Gastroesophageal sphincter (tissue), 4 donors: ENCODE results near the gene FAIM2. TPM values are rescaled to one million over a fixed set of nuclear protein-coding genes. Genes with fewer than 3 reads are reported as not detected.
"Not testable (repeated sequence)": the region's sequence is repeated elsewhere in the genome, so short reads cannot be mapped to it uniquely, and the experiment has no call there.

Experiments used
- ATAC-seq: fragments of 150-250 bp; one replicate; pipeline ENCODE4 v1.9.1; 2016; ENCODE audit warnings: mild to moderate bottlenecking, moderate library complexity
- H3K27ac ChIP-seq, 4 donors: fragments of 200-600 bp; sonication (generic) in 3 of 4; 1 replicate in 3 of 4; 2 replicates in 1 of 4; pipeline ENCODE4 v1.5.1; 2016 to 2019
- H3K27me3 ChIP-seq: fragments of 200-600 bp; sonication (generic); one replicate; pipeline ENCODE4 v1.5.1; 2019
- H3K36me3 ChIP-seq, 2 donors: fragments of 200-600 bp; sonication (generic); one replicate each; pipeline ENCODE4 v1.5.1; 2019; ENCODE audit warnings: control low read depth in 1 of 2
- H3K4me1 ChIP-seq, 3 donors: fragments of 200-600 bp; sonication (generic); 1 replicate in 2 of 3; 2 replicates in 1 of 3; pipeline ENCODE4 v1.5.1; 2016 to 2019; ENCODE audit warnings: control low read depth in 2 of 3
- H3K4me3 ChIP-seq, 2 donors: fragments of 200-600 bp; sonication (generic); one replicate each; pipeline ENCODE4 v1.5.1; 2019; ENCODE audit warnings: mild to moderate bottlenecking in 1 of 2, moderate library complexity in 1 of 2
- H3K9me3 ChIP-seq, 3 donors: fragments of 200-600 bp; sonication (generic); one replicate each; pipeline ENCODE4 v1.5.1; 2017 to 2019; ENCODE audit warnings: control low read depth in 2 of 3
- EP300 ChIP-seq: sonication (generic); formaldehyde crosslinking; IDR thresholded peaks from one replicate; pipeline ENCODE4 v1.6.1; 2017; ENCODE audit warnings: antibody characterized with exemption, mild to moderate bottlenecking
- POLR2A ChIP-seq, 2 donors: fragments of 450-650 bp; IDR thresholded peaks; one replicate each; pipeline ENCODE4 v1.6.1; 2017; ENCODE audit warnings: antibody characterized with exemption in 2 of 2, mild to moderate bottlenecking in 2 of 2, moderate library complexity in 1 of 2
- POLR2AphosphoS5 ChIP-seq: sonication (generic); formaldehyde crosslinking; IDR thresholded peaks from one replicate; pipeline ENCODE4 v1.6.1; 2017; ENCODE audit warnings: antibody characterized with exemption
- WGBS, 2 donors: methylation state at CpG; one replicate each; pipeline ENCODE4 v1.1.5; 2018; ENCODE audit warnings: low coverage in 1 of 2; 5-methylcytosine and 5-hydroxymethylcytosine counted together
- total RNA-seq, 4 donors: library from RNA; depleted of rRNA; stranded (reverse); fragments of >200 nt; gene quantifications; one replicate each; pipeline ENCODE4 v1.1.0, GENCODE V29; 2016
- TF ChIP-seq, protein P1 (sequence below), 4 experiments: fragments of 200-600 bp in 2 of 4; fragments of 450-650 bp in 2 of 4; sonication (generic) in 1 of 4; IDR thresholded peaks; one replicate each; pipeline ENCODE4 v1.5.1; 2017 to 2019; ENCODE audit warnings: antibody characterized with exemption in 4 of 4, mild to moderate bottlenecking in 2 of 4, moderate library complexity in 2 of 4

The FAIM2 gene
- total RNA-seq, 4 donors from 2014 or later = 3.4 to 7.4 (median 5.9) TPM

DNA sequence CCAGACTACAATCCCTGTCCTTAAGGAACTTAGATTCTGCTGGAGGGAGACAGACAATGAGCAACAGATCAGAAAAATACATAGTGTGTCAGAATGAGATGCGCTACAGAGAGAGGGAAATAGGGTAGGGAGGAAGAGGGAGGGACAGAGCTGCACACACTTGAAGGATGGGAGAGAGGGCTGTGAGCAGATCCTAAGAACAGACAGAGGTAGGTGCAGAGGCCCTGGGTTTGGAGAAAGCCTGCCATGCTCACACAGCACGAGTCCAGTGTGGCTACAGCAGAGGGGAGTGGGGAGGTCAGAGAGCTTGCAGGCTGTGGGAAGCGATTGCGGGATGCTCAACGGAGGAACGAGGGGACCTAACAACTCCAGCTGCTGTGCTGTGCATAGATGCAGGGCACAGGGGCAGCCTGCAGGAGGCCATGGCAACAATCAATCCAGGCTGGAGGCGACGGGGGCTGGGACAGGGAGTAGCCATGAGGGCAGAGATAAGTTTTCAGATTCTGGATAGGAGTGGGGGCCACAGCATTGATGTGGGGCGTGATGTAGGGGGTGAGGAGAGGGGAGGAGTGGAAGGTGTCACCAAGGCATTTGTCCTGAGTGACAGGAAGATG, 20.7 kb downstream of the FAIM2 start:
- TF ChIP-seq POLR2A (IDR thresholded peaks at IDR 0.05) (no peak), EP300 (no peak), POLR2AphosphoS5 (no peak)
- TF ChIP-seq, protein P1, sequence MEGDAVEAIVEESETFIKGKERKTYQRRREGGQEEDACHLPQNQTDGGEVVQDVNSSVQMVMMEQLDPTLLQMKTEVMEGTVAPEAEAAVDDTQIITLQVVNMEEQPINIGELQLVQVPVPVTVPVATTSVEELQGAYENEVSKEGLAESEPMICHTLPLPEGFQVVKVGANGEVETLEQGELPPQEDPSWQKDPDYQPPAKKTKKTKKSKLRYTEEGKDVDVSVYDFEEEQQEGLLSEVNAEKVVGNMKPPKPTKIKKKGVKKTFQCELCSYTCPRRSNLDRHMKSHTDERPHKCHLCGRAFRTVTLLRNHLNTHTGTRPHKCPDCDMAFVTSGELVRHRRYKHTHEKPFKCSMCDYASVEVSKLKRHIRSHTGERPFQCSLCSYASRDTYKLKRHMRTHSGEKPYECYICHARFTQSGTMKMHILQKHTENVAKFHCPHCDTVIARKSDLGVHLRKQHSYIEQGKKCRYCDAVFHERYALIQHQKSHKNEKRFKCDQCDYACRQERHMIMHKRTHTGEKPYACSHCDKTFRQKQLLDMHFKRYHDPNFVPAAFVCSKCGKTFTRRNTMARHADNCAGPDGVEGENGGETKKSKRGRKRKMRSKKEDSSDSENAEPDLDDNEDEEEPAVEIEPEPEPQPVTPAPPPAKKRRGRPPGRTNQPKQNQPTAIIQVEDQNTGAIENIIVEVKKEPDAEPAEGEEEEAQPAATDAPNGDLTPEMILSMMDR (IDR thresholded peaks at IDR 0.05) = no peak

DNA sequence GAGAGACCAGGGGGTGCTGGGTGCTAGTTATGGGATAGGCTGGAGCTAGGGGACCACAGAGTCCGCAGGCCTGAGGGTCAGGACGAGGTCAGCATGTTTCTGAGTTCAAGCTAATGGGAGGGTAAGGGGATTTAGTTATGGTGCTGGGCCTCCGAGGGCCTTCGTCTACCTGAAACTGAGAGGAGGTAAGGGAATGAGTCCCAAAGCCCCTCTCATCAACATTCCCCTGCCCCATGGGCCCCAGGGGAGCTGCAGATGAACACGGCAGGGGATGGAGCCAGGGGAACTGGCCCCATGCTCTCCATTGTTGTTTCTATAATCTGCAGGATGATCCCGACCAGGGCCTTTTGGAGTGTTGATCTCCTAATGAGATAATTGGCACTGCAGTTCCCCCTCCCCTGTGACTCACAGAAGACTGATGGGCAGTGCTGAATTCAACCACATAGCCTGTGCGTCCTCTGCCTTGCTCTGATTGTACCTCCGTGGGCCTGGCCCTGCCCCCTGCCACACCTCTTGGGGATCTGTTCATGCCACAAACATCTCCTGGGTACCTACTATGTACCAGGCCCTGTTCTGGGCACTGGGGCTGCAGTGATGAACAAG, 21.4 kb downstream of the FAIM2 start:
- H3K27ac ChIP-seq = no peak overlapping the region
- WGBS, 2 donors = 83 to 90% methylated on average over 2 to 4 of the region's 8 CpGs

More for the DNA sequence above, 20.7 kb downstream of the FAIM2 start:
- Histone ChIP-seq H3K27me3 (peaks cover 27% of the 10 kb centered on the region), H3K27ac (no peak overlapping the region), H3K4me1 (no peaks in the 10 kb centered on the region), H3K4me3 (no peak overlapping the region), H3K36me3 (no peaks in the 10 kb centered on the region), H3K9me3 (no peaks in the 10 kb centered on the region)
- WGBS, 2 donors = 57 to 65% methylated on average over 8 to 9 of the region's 9 CpGs
- no peak for ATAC-seq

DNA sequence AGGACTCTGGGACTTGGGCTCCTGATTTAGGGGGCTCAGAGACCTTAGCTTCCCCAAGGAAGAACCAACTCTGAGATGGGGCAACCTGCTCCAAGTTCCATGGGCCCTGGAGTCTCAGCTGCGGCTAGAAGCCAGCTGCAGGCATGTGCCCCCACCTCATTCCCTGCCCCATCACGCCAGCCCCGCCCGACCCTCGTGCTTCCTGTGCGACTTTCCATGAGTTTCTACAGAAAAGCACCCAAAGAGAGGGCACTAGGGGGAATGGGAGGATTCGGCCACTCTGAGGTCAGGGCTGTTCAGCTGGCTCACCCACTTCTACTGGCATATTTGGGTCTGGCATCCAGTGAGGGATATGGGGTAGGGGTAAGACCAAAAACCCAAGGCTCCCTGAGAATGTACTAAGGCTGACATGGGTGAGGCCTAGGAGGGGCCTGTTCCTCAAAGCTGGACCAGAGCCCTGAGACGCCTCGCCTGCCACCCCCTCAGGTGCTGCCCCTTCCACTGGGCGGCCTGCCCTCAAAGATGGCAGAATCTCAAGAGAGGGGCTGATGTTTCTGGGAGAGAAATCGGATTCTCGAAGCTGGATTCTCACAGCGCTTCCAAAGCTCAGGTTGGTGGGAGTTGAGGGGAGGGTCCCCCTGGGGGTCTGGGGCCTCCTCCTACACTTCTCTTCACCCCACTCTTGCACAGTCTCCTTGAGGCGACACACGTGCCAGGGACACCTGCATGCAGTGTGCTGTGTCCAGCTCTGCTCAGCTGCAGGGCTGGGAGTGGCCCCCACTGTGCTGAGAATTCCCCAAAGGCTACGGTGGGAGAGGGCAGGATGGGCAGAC, 22.1 kb downstream of the FAIM2 start:
- H3K36me3 ChIP-seq = no peaks in the 10 kb centered on the region
- TF ChIP-seq POLR2A (IDR thresholded peaks at IDR 0.05) (no peak), EP300 (no peak), POLR2AphosphoS5 (no peak)
- TF ChIP-seq, protein P1 (IDR thresholded peaks at IDR 0.05) = no peak
- H3K27me3 ChIP-seq = peaks cover 16% of the 10 kb centered on the region
- H3K9me3 ChIP-seq = no peaks in the 10 kb centered on the region
- no peak for ATAC-seq
- H3K4me3 ChIP-seq = no peak overlapping the region
- no peaks in the 10 kb centered on the region for H3K4me1 ChIP-seq
- no peak overlapping the region for H3K27ac ChIP-seq
- 95 to 100% methylated on average over 3 to 8 of the region's 16 CpGs for whole genome bisulfite sequencing, 2 donors

More for the DNA sequence above, 21.4 kb downstream of the FAIM2 start:
- no peaks in the 10 kb centered on the region for H3K36me3 ChIP-seq
- no peaks in the 10 kb centered on the region for H3K9me3 ChIP-seq
- no peak for ATAC-seq
- no peak for TF ChIP-seq POLR2A (IDR thresholded peaks at IDR 0.05)
- no peak for TF ChIP-seq POLR2AphosphoS5
- TF ChIP-seq, protein P1 (IDR thresholded peaks at IDR 0.05) = no peak
- TF ChIP-seq EP300 = no peak
- no peak overlapping the region for H3K4me3 ChIP-seq
- no peaks in the 10 kb centered on the region for H3K4me1 ChIP-seq
- peaks cover 23% of the 10 kb centered on the region for H3K27me3 ChIP-seq

DNA sequence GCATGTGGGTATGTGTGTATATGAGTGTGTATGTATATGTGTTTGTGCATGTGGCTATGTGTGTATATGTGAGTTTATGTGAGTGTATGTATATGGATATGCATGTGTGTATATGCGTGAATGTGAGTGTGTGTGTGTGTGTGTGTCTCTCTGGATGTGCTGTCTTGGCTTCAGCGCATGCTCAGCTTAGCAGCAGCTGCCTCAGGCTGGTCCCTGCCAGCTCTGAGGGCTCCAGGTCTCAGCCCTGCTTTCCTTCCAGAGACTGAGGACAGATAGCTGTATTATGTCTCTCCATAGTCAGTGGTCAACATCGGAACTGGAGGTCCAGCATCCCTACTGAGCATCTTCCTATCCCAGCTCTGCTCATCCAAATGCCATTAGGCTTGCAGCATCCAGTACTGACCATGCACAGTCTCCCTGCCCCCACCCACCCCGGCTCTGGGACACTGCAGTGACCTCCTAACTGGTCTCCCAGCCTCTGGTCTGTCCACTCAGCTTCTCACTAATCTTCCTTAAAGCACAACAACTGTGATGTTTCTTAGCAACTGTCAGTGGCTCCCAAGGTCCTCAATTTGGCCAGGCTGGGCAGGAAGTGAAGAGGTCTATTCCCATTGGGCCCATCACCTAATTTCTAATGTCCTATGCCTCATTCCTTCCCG, 22.8 kb downstream of the FAIM2 start:
- TF ChIP-seq, protein P1 (IDR thresholded peaks at IDR 0.05) = no peak
- TF ChIP-seq POLR2A (IDR thresholded peaks at IDR 0.05) = no peak
- ATAC-seq = no peak
- Histone ChIP-seq H3K9me3 (no peaks in the 10 kb centered on the region), H3K4me3 (no peak overlapping the region), H3K27ac (no peak overlapping the region), H3K4me1 (no peaks in the 10 kb centered on the region), H3K36me3 (no peaks in the 10 kb centered on the region), H3K27me3 (peaks cover 9% of the 10 kb centered on the region)
- 77 to 86% methylated on average over 2 to 3 of the region's 5 CpGs for WGBS, 2 donors

DNA sequence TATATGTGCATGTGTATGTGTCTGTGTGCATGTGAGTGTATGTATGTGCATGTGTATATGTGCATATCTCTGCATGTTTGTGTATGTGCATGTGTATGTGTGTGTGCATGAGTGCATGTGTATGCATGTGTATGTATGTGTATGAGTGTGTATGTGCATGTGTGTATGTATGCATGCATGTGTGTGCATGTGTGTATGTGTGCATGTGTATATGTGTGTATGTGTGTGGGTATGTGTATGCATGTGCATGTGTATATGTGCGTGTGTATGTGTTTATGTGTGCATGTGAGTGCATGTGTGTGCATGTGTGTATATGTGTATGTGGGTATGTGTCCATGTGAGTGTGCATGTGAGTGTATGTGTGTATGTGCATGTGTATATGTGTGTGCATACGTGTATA, 24.6 kb downstream of the FAIM2 start:
- not testable (repeated sequence) for H3K4me1 ChIP-seq, H3K36me3 ChIP-seq, H3K27me3 ChIP-seq, H3K4me3 ChIP-seq, ATAC-seq, H3K9me3 ChIP-seq, H3K27ac ChIP-seq
- WGBS, 2 donors = 70 to 80% methylated on average over 1 to 2 of the region's 2 CpGs
